ENCODE data around the gene FAM234A.

The FAM234A gene

DNA sequence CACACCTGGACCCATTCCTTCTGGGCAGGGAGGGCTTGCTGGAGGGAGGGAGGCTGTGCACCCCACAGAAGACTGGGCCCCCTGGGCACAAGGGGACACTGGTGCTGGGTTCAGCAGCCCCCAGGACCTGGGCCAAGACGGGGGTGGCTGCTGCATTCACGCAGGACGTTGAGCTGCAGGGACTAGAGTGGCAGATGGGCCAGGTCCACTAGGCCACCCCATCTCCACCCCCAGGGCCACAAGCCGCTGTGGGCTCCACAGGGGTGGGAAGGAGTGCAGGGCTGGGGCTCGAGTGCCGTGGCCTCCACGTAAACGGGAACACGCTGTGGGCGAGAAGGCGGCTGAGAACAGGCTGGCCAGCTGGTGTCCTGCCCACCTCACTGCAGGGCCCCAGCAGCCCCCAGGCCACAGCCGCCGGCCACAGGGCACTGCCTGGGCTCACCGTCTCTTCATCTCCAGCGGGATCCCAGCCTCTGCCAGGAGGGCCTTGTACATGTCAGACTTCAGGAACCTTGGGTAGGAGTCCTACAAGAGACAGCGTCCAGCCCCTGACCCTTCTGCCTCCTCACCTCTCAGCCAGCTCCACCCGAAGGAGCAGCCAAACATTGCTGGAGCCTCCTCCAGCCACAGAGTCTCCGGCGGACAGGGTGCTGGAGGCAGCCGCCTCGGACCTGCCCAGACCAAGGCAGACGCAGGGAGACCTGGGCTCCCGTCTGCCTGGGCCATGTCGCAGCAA lies 34.6 kb downstream of the FAM234A start:
- no peak overlapping the region for H3K4me3 ChIP-seq (ENCODE audit: low read depth, low read length)
- TF ChIP-seq, protein P1, sequence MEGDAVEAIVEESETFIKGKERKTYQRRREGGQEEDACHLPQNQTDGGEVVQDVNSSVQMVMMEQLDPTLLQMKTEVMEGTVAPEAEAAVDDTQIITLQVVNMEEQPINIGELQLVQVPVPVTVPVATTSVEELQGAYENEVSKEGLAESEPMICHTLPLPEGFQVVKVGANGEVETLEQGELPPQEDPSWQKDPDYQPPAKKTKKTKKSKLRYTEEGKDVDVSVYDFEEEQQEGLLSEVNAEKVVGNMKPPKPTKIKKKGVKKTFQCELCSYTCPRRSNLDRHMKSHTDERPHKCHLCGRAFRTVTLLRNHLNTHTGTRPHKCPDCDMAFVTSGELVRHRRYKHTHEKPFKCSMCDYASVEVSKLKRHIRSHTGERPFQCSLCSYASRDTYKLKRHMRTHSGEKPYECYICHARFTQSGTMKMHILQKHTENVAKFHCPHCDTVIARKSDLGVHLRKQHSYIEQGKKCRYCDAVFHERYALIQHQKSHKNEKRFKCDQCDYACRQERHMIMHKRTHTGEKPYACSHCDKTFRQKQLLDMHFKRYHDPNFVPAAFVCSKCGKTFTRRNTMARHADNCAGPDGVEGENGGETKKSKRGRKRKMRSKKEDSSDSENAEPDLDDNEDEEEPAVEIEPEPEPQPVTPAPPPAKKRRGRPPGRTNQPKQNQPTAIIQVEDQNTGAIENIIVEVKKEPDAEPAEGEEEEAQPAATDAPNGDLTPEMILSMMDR (IDR thresholded peaks at IDR 0.05; ENCODE audit: low read depth, low read length, missing control alignments): no peak
- DNase-seq (ENCODE audit: low read depth): no peak
- in situ Hi-C loops (cut with HindIII; ENCODE audit: low sequenced_read_pairs): no loop called here

DNA sequence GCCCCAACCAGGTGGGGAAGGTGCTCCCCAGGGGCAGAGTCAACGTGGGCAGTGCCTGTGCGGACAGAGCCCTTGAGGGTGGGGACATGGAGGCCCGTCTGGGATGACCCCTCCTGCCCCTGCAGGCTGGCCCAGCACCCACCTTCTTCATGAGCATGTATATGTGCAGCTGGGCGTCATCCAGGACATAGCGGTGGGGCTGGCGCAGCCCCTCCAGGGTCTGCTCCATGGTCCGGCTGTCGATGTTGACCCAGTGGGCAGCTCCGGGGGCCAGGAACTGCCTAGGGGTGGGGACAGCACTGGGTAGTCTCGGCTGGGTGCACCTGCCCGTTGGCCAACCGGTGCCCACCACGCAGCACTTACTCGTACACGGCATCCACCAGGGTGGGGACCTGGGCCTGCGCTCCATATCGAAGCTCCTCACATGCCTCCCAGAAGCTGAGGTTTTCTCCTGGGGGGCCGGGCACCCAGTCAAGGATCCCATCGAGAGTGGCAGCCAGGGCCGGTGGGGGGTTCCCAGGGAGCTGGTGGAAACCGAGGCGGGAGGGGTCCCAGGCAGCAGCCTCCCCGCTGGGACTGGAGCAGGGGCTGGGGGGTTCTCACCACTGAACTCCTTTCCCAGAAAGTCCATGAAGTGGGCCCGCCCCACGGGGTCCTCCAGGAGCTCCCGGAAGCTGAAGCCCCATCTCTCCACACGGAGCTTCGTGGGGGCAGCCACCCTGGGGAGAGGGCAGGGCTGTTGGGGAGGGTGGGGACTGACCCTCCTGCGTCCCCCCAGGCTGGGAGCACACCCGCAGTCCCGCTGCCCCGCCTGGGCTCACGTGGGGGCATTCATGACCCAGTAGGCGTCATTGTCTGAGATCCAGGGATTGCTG lies 36.0 kb downstream of the FAM234A start:
- TF ChIP-seq, protein P1 (IDR thresholded peaks at IDR 0.05; ENCODE audit: low read depth, low read length, missing control alignments): no peak
- in situ Hi-C loops (cut with HindIII; ENCODE audit: low sequenced_read_pairs): no loop called here
- DNase-seq (ENCODE audit: low read depth): no peak
- no peak overlapping the region for H3K4me3 ChIP-seq (ENCODE audit: low read depth, low read length)

DNA sequence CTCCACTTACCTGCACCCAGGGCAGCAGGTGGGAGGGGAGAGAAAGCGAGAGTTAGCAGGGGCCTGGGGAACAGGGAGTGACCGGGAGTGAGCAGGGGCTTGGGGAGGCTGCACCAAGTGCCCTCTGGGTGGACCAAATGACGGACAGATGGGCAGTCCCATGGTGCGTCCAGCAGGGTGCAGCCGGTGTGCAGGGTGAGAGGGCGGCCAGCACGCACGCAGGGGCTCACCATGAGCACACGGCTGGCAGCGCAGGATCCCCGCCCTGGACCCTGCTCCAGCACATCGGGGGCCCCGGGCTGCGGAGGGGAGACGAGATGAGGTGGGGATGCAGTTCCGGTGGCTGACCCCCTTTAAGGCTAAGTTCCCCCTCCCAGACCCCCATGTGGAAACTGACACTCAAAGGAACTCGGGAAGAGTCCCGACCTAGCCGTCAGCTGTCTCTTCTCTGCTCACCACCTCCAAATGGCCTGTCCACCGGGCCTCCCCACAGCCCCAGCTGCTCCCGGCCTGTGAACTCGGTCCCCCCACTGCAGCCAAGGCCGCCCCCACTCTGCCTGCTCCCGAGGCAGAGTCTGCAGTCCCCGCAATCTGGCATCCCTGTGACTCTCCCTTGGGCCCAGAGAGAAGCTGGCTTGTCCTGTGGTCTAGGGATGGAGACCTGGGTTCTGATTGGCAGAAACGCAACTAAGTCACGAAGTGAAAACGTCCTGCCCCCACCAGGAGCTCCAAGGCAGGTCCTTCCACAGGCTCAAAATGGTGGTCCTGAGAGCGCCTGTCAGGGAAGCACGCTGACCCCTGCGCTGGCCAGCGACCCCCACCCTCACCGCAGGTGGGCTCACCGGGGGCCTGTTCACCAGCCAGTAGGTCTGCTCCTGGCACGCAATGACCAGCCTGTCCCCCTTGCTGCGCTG lies 38.3 kb downstream of the FAM234A start:
- TF ChIP-seq, protein P1 (IDR thresholded peaks at IDR 0.05; ENCODE audit: low read depth, low read length, missing control alignments): no peak
- no peak overlapping the region for H3K4me3 ChIP-seq (ENCODE audit: low read depth, low read length)
- no peak for DNase-seq (ENCODE audit: low read depth)
- in situ Hi-C loops (cut with HindIII; ENCODE audit: low sequenced_read_pairs): no loop called here

DNA sequence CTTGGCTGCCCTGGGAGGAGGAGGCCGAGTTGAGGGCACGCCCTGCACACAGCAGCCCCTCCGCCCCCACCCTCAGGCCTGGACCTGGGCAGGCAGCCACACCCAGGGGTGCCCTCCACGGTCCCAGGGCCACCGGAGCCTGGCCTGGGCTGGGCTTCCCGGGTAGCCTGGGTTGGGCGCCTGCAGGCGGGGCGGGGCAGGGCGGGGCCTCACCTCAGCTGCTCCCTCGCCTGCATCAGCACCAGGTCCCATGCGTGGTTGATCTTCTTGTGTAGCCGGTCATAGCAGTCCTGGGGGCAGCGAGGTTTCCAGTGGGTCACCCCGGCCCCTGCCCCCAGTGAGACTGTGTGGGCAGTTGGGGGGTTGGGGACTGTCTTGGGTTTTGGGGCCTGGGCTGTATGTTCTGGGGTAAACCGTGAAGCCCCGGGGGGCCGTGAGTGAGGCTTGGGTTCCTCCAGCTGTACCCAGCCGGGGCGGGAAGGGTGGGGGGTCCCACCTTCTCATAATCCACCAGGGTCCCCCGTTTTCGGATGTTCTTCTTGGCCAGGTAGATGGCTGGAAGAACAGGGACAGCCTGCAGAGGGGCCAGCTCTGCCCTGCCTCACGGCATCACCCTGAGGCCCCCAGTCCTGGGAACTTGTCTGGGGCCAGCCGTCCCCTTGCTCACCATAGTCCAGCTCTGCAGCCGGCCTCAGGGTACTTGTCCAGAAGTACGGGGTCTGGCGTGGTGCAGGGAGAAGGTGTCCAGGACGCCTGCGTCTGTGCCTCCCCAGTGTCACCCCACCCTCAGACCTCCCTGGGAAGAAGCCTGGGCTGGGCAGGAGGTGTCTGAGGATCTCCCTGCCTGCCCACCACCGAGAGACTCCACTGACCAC lies 39.2 kb downstream of the FAM234A start:
- in situ Hi-C loops (cut with HindIII; ENCODE audit: low sequenced_read_pairs): no loop called here
- DNase-seq (ENCODE audit: low read depth): no peak
- TF ChIP-seq, protein P1 (IDR thresholded peaks at IDR 0.05; ENCODE audit: low read depth, low read length, missing control alignments): no peak
- H3K4me3 ChIP-seq (ENCODE audit: low read depth, low read length): no peak overlapping the region

DNA sequence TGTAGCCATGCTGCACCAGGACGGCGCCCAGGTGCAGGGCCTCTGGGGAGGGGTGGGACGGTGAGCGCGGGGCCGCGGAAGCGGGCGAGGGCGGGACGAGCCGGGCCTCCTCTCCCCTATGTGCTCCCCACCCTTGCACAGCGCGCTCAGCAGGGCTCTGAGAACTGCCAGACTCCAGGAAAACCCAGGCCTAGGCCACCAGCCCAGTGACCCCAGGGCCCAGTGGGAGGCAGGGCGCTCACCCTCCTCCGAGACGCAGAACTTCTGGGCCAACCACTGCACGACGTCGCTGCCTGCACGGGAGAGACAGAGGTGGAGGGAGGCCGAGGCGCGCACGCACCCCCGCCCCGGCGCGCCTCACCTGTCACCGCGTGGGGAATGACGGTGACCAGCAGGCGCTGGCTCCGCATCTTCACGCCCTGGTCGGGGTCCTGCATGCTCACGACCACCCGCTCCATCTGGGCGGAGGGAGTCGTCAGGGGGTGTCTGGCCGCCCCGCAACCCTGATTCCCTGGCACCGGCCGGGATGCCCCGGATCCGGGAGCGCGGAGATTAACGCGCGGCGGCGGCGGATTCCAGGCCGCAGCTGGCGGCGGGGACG lies 40.5 kb downstream of the FAM234A start:
- in situ Hi-C loops (cut with HindIII; ENCODE audit: low sequenced_read_pairs): no loop called here
- no peak for DNase-seq (ENCODE audit: low read depth)
- peak overlapping the region; percentile 29 for H3K4me3 ChIP-seq (ENCODE audit: low read depth, low read length)
- TF ChIP-seq, protein P1 (IDR thresholded peaks at IDR 0.05; ENCODE audit: low read depth, low read length, missing control alignments): no peak
